Lower leg skin (tissue), 4 donors: Measurements from ENCODE around the gene SH3RF1. TPM values are rescaled to one million over a fixed set of nuclear protein-coding genes. Genes with fewer than 3 reads are reported as not detected.

Experiments used
- DNase-seq, 2 donors: peaks; one replicate each; pipeline ENCODE4 v3.0.0-alpha.2; 2019; ENCODE audit warnings: low spot score in 2 of 2
- H3K4me3 ChIP-seq: fragments of 200-600 bp; sonication (generic); 2 replicates; pipeline ENCODE4 v1.5.1; 2017; ENCODE audit warnings: mild to moderate bottlenecking, low read depth; ENCODE audit not compliant: poor library complexity, severe bottlenecking
- POLR2A ChIP-seq, 2 donors: fragments of 450-650 bp; IDR thresholded peaks; one replicate each; pipeline ENCODE4 v1.6.1; 2016 to 2017; ENCODE audit warnings: antibody characterized with exemption in 2 of 2, mild to moderate bottlenecking in 1 of 2, moderate library complexity in 1 of 2
- WGBS, 2 donors: methylation state at CpG; one replicate each; pipeline ENCODE4 v1.1.5; 2018; 5-methylcytosine and 5-hydroxymethylcytosine counted together
- intact Hi-C: fragments of 100-400 bp; cut with DNase I; formaldehyde crosslinking; loops from one replicate; pipeline ENCODE4 v1.15.0; 2023; ENCODE audit warnings: low total_unique reads
- total RNA-seq, 4 donors: library from RNA; depleted of rRNA; stranded (reverse); fragments of >200 nt; gene quantifications; one replicate each; pipeline ENCODE4 v1.1.0, GENCODE V29; 2016
- TF ChIP-seq, protein P1 (sequence below), 3 donors: fragments of 450-650 bp; IDR thresholded peaks; one replicate each; pipeline ENCODE4 v1.5.1; 2016; ENCODE audit warnings: antibody characterized with exemption in 3 of 3, mild to moderate bottlenecking in 3 of 3, moderate library complexity in 2 of 3

SH3RF1 gene
- total RNA-seq, 4 donors from 2014 or later, result 8.5 to 14.2 (median 12.0) TPM

DNA sequence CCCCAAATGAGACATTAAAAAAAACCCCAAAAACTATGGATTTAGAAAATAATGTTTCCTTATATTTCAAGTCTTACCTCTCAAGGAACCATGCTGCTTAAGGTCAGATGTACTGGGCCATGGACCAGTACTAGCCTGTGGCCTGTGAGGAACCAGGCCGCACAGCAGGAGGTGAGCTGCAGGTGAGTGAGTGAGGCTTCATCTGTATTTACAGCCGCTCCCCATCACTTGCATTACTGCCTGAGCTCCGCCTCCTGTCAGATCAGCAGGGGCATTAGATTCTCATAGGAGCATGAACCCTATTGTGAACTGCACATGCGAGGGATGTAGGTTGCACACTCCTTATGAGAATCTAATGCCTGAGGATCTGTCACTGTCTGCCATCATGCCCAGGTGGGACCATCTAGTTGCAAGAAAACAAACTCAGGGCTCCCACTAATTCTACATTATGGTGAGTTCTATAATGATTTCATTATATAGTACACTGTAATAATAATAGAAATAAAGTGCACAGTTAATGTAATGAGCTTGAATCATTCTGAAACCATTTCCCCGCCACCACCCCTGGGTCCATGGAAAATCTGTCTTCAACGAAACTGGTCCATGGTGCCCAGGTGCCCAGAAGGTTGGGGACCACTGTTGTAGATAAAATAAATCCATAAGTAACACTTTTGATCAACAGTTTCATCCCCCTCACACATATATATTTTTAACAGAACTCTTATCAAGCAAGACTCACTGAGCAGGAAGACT is 155.4 kb downstream of the SH3RF1 start:
- intact Hi-C loops, result no loop called here
- TF ChIP-seq, protein P1, sequence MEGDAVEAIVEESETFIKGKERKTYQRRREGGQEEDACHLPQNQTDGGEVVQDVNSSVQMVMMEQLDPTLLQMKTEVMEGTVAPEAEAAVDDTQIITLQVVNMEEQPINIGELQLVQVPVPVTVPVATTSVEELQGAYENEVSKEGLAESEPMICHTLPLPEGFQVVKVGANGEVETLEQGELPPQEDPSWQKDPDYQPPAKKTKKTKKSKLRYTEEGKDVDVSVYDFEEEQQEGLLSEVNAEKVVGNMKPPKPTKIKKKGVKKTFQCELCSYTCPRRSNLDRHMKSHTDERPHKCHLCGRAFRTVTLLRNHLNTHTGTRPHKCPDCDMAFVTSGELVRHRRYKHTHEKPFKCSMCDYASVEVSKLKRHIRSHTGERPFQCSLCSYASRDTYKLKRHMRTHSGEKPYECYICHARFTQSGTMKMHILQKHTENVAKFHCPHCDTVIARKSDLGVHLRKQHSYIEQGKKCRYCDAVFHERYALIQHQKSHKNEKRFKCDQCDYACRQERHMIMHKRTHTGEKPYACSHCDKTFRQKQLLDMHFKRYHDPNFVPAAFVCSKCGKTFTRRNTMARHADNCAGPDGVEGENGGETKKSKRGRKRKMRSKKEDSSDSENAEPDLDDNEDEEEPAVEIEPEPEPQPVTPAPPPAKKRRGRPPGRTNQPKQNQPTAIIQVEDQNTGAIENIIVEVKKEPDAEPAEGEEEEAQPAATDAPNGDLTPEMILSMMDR (IDR thresholded peaks at IDR 0.05), result no peak
- TF ChIP-seq POLR2A (IDR thresholded peaks at IDR 0.05), result no peak
- H3K4me3 ChIP-seq, result no peak overlapping the region
- no peak for DNase-seq
- 92 to 97% methylated on average over 6 of the region's 6 CpGs for WGBS, 2 donors

- WGBS, 2 donors, result 95 to 97% methylated on average over 3 of the region's 3 CpGs
- no peak overlapping the region for H3K4me3 ChIP-seq
- DNase-seq, result no peak
- intact Hi-C loops, result no loop called here
- TF ChIP-seq, protein P1 (IDR thresholded peaks at IDR 0.05), result no peak
- TF ChIP-seq POLR2A (IDR thresholded peaks at IDR 0.05), result no peak
Measured at GRCh38 chr4:169114341-169114974, 156.3 kb downstream of the SH3RF1 start.

- intact Hi-C loops, result no loop called here
- H3K4me3 ChIP-seq, result no peak overlapping the region
- WGBS, 2 donors, result 96 to 97% methylated on average over 4 of the region's 4 CpGs
- no peak for DNase-seq
- TF ChIP-seq, protein P1 (IDR thresholded peaks at IDR 0.05), result no peak
- TF ChIP-seq POLR2A (IDR thresholded peaks at IDR 0.05), result no peak
Measured at GRCh38 chr4:169110633-169111032, 160.1 kb downstream of the SH3RF1 start.

- no peak for DNase-seq
- intact Hi-C loops, result no loop called here
- WGBS, 2 donors, result 98 to 100% methylated on average over 2 of the region's 2 CpGs
- H3K4me3 ChIP-seq, result no peak overlapping the region
- TF ChIP-seq POLR2A (IDR thresholded peaks at IDR 0.05), result no peak
- TF ChIP-seq, protein P1 (IDR thresholded peaks at IDR 0.05), result no peak
Measured at GRCh38 chr4:169109035-169109675, 161.6 kb downstream of the SH3RF1 start.

- intact Hi-C loops, result no loop called here
- H3K4me3 ChIP-seq, result no peak overlapping the region
- TF ChIP-seq, protein P1 (IDR thresholded peaks at IDR 0.05), result no peak
- no peak for TF ChIP-seq POLR2A (IDR thresholded peaks at IDR 0.05)
- DNase-seq, result no peak
- 91 to 96% methylated on average over 4 of the region's 4 CpGs for WGBS, 2 donors
Measured at GRCh38 chr4:169108303-169108702, 162.5 kb downstream of the SH3RF1 start.
